IgD-negative memory B cell (primary cell): ENCODE measurements around the gene AMOTL2. TPM values are rescaled to one million over a fixed set of nuclear protein-coding genes. Genes with fewer than 3 reads are reported as not detected.

Source experiments
- H3K27ac Mint-ChIP-seq, 3 donors: one replicate each; pipeline ENCODE4 v1.8.0; 2020 to 2022; ENCODE audit warnings: mild to moderate bottlenecking in 3 of 3, mixed read lengths in 3 of 3, moderate library complexity in 1 of 3
- H3K27me3 Mint-ChIP-seq: one replicate; pipeline ENCODE4 v1.8.0; 2021; ENCODE audit warnings: mixed read lengths
- H3K36me3 Mint-ChIP-seq: one replicate; pipeline ENCODE4 v1.8.0; 2020; ENCODE audit warnings: mild to moderate bottlenecking, mixed read lengths
- H3K4me1 Mint-ChIP-seq, 3 donors: one replicate each; pipeline ENCODE4 v1.8.0; 2020 to 2022; ENCODE audit warnings: mixed read lengths in 3 of 3, mild to moderate bottlenecking in 1 of 3
- H3K4me3 Mint-ChIP-seq, 4 donors: one replicate each; pipeline ENCODE4 v1.8.0; 2020 to 2022; ENCODE audit warnings: mild to moderate bottlenecking in 4 of 4, mixed read lengths in 4 of 4, moderate library complexity in 3 of 4
- H3K9me3 Mint-ChIP-seq, 3 donors: one replicate each; pipeline ENCODE4 v1.8.0; 2020 to 2021; ENCODE audit warnings: mixed read lengths in 3 of 3, mild to moderate bottlenecking in 1 of 3
- polyA plus RNA-seq: library from polyadenylated mRNA; unstranded; fragments of 300-500 nt; fragmentation: Illumina TruSeq; gene quantifications from one replicate; pipeline ENCODE4 v1.2.3, GENCODE V29; 2021

The AMOTL2 gene
- polyA plus RNA-seq, 1 donor from 2014 or later = not detected

- no peaks in the 10 kb centered on the region for H3K4me1 Mint-ChIP-seq
- no peak overlapping the region for H3K27ac Mint-ChIP-seq
- H3K4me3 Mint-ChIP-seq = no peak overlapping the region
- H3K36me3 Mint-ChIP-seq = no peaks in the 10 kb centered on the region
- H3K9me3 Mint-ChIP-seq = no peaks in the 10 kb centered on the region
- H3K27me3 Mint-ChIP-seq = peaks cover 6% of the 10 kb centered on the region
Observed at GRCh38 chr3:134330883-134331810, 43.1 kb downstream of the AMOTL2 start.

GRCh38 chr3:134328846-134329245, 45.4 kb downstream of the AMOTL2 start:
- Mint-ChIP-seq H3K27ac (no peak overlapping the region), H3K4me3 (no peak overlapping the region), H3K36me3 (no peaks in the 10 kb centered on the region), H3K9me3 (no peaks in the 10 kb centered on the region), H3K4me1 (no peaks in the 10 kb centered on the region), H3K27me3 (peaks cover 10% of the 10 kb centered on the region)

GRCh38 chr3:134328147-134328591, 46.1 kb downstream of the AMOTL2 start:
- Mint-ChIP-seq H3K9me3 (no peaks in the 10 kb centered on the region), H3K4me1 (no peaks in the 10 kb centered on the region), H3K4me3 (no peak overlapping the region), H3K27me3 (peaks cover 8% of the 10 kb centered on the region), H3K27ac (no peak overlapping the region), H3K36me3 (no peaks in the 10 kb centered on the region)

- H3K9me3 Mint-ChIP-seq = no peaks in the 10 kb centered on the region
- H3K36me3 Mint-ChIP-seq = no peaks in the 10 kb centered on the region
- H3K4me3 Mint-ChIP-seq = no peak overlapping the region
- no peak overlapping the region for H3K27ac Mint-ChIP-seq
- H3K27me3 Mint-ChIP-seq = peaks cover 7% of the 10 kb centered on the region
- H3K4me1 Mint-ChIP-seq = no peaks in the 10 kb centered on the region
Observed at GRCh38 chr3:134327594-134327975, 46.7 kb downstream of the AMOTL2 start.

GRCh38 chr3:134326760-134327593, 47.3 kb downstream of the AMOTL2 start:
- H3K27me3 Mint-ChIP-seq = peaks cover 7% of the 10 kb centered on the region
- no peak overlapping the region for H3K4me3 Mint-ChIP-seq
- H3K4me1 Mint-ChIP-seq = no peaks in the 10 kb centered on the region
- H3K9me3 Mint-ChIP-seq = no peaks in the 10 kb centered on the region
- H3K36me3 Mint-ChIP-seq = no peaks in the 10 kb centered on the region
- no peak overlapping the region for H3K27ac Mint-ChIP-seq

- no peak overlapping the region for H3K27ac Mint-ChIP-seq
- peaks cover 7% of the 10 kb centered on the region for H3K27me3 Mint-ChIP-seq
- no peaks in the 10 kb centered on the region for H3K4me1 Mint-ChIP-seq
- no peaks in the 10 kb centered on the region for H3K36me3 Mint-ChIP-seq
- no peaks in the 10 kb centered on the region for H3K9me3 Mint-ChIP-seq
- no peak overlapping the region for H3K4me3 Mint-ChIP-seq
Observed at GRCh38 chr3:134326126-134326525, 48.1 kb downstream of the AMOTL2 start.

GRCh38 chr3:134325706-134326105, 48.5 kb downstream of the AMOTL2 start:
- peaks cover 7% of the 10 kb centered on the region for H3K27me3 Mint-ChIP-seq
- no peak overlapping the region for H3K4me3 Mint-ChIP-seq
- no peak overlapping the region for H3K27ac Mint-ChIP-seq
- no peaks in the 10 kb centered on the region for H3K4me1 Mint-ChIP-seq
- H3K36me3 Mint-ChIP-seq = no peaks in the 10 kb centered on the region
- H3K9me3 Mint-ChIP-seq = no peaks in the 10 kb centered on the region

- H3K9me3 Mint-ChIP-seq = no peaks in the 10 kb centered on the region
- H3K27me3 Mint-ChIP-seq = peaks cover 6% of the 10 kb centered on the region
- H3K36me3 Mint-ChIP-seq = no peaks in the 10 kb centered on the region
- H3K4me1 Mint-ChIP-seq = no peaks in the 10 kb centered on the region
- H3K4me3 Mint-ChIP-seq = no peak overlapping the region
- no peak overlapping the region for H3K27ac Mint-ChIP-seq
Observed at GRCh38 chr3:134325061-134325705, 49.1 kb downstream of the AMOTL2 start.

GRCh38 chr3:134323966-134324962, 50.0 kb downstream of the AMOTL2 start:
- H3K4me3 Mint-ChIP-seq = no peak overlapping the region
- H3K36me3 Mint-ChIP-seq = no peaks in the 10 kb centered on the region
- no peak overlapping the region for H3K27ac Mint-ChIP-seq
- peaks cover 4% of the 10 kb centered on the region for H3K27me3 Mint-ChIP-seq
- no peaks in the 10 kb centered on the region for H3K9me3 Mint-ChIP-seq
- H3K4me1 Mint-ChIP-seq = no peaks in the 10 kb centered on the region

- no peak overlapping the region for H3K27ac Mint-ChIP-seq
- no peaks in the 10 kb centered on the region for H3K36me3 Mint-ChIP-seq
- H3K9me3 Mint-ChIP-seq = no peaks in the 10 kb centered on the region
- no peak overlapping the region for H3K4me3 Mint-ChIP-seq
- no peaks in the 10 kb centered on the region for H3K4me1 Mint-ChIP-seq
- peaks cover 4% of the 10 kb centered on the region for H3K27me3 Mint-ChIP-seq
Observed at GRCh38 chr3:134322286-134322685, 52.0 kb downstream of the AMOTL2 start.

- H3K36me3 Mint-ChIP-seq = no peaks in the 10 kb centered on the region
- no peaks in the 10 kb centered on the region for H3K9me3 Mint-ChIP-seq
- H3K27me3 Mint-ChIP-seq = peaks cover 6% of the 10 kb centered on the region
- H3K4me3 Mint-ChIP-seq = no peak overlapping the region
- H3K4me1 Mint-ChIP-seq = no peaks in the 10 kb centered on the region
- no peak overlapping the region for H3K27ac Mint-ChIP-seq
Observed at GRCh38 chr3:134320749-134321148, 53.5 kb downstream of the AMOTL2 start.

- Mint-ChIP-seq H3K27me3 (peaks cover 1% of the 10 kb centered on the region), H3K4me3 (no peak overlapping the region), H3K27ac (no peak overlapping the region), H3K4me1 (no peaks in the 10 kb centered on the region), H3K9me3 (no peaks in the 10 kb centered on the region), H3K36me3 (no peaks in the 10 kb centered on the region)
Observed at GRCh38 chr3:134319931-134320330, 54.3 kb downstream of the AMOTL2 start.

GRCh38 chr3:134318166-134318565, 56.1 kb downstream of the AMOTL2 start:
- no peak overlapping the region for H3K4me3 Mint-ChIP-seq
- H3K36me3 Mint-ChIP-seq = no peaks in the 10 kb centered on the region
- peaks cover 9% of the 10 kb centered on the region for H3K27me3 Mint-ChIP-seq
- no peaks in the 10 kb centered on the region for H3K9me3 Mint-ChIP-seq
- H3K27ac Mint-ChIP-seq = peak overlapping the region in 1 of 3 donors; percentile 46
- H3K4me1 Mint-ChIP-seq = no peaks in the 10 kb centered on the region
